ENCODE results near the gene FAM228B. TPM values are rescaled to one million over a fixed set of nuclear protein-coding genes. Genes with fewer than 3 reads are reported as not detected.

Gene FAM228B
- total RNA-seq, 2 experiments from 2014 or later = 3.8 to 9.6 TPM

DNA sequence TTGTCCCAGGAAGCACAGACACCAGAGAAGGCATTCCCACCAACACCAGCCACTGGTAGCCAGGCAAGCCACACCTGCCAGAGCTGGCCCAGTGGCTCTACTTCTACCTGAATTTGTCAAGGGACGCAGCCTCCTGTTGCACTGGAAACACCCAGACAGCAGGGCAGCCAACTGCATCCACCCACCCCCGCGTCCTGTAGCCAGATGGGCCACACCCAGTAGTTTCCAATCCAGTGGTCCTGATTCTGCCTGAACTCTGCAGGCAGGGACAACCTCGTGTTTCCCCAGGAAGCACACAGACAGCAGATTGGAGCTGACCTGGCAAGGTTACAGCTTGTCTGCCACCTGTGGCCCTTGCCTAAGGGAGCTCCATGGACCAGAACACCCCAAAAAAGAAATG is 18.4 kb upstream of the FAM228B start:
- H3K9me3 ChIP-seq (ENCODE audit: low read length) = no peaks in the 10 kb centered on the region
- intact Hi-C loops (cut with micrococcal nuclease; ENCODE audit: unreplicated experiment) = no loop called here
- H3K4me2 ChIP-seq (ENCODE audit: low read length) = no peak overlapping the region
- DNase-seq (ENCODE audit: low spot score) = no peak
- H3K36me3 ChIP-seq (ENCODE audit: insufficient read depth, low read length) = no peaks in the 10 kb centered on the region
- H2AFZ ChIP-seq (ENCODE audit: low read length) = no peak overlapping the region
- no peak for TF ChIP-seq EZH2phosphoT487 (IDR thresholded peaks at IDR 0.05; ENCODE audit: borderline replicate concordance, low read depth, low read length)
- TF ChIP-seq, protein P1, sequence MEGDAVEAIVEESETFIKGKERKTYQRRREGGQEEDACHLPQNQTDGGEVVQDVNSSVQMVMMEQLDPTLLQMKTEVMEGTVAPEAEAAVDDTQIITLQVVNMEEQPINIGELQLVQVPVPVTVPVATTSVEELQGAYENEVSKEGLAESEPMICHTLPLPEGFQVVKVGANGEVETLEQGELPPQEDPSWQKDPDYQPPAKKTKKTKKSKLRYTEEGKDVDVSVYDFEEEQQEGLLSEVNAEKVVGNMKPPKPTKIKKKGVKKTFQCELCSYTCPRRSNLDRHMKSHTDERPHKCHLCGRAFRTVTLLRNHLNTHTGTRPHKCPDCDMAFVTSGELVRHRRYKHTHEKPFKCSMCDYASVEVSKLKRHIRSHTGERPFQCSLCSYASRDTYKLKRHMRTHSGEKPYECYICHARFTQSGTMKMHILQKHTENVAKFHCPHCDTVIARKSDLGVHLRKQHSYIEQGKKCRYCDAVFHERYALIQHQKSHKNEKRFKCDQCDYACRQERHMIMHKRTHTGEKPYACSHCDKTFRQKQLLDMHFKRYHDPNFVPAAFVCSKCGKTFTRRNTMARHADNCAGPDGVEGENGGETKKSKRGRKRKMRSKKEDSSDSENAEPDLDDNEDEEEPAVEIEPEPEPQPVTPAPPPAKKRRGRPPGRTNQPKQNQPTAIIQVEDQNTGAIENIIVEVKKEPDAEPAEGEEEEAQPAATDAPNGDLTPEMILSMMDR (conservative IDR thresholded peaks at IDR 0.05; ENCODE audit: low read length) = no peak
- no peak overlapping the region for H3K4me3 ChIP-seq (ENCODE audit: low read depth, low read length, poor library complexity, severe bottlenecking)
- ChIA-PET CTCF (ENCODE audit: unreplicated experiment) (interaction anchor here (0.6 kb wide), 2 partner anchors 13 to 86 kb away, joined by 6 read pairs; no protein-coding TSS in a partner anchor), POLR2A (no interaction called here)
- H3K4me1 ChIP-seq (ENCODE audit: insufficient read depth, low read length, poor library complexity, severe bottlenecking) = no peaks in the 10 kb centered on the region
- H4K20me1 ChIP-seq (ENCODE audit: insufficient read depth, low read length) = no peaks in the 10 kb centered on the region
- H3K9me2 ChIP-seq (ENCODE audit: insufficient read depth, low read length) = no peaks in the 10 kb centered on the region
- H3K27ac ChIP-seq (ENCODE audit: low read depth, low read length, poor library complexity, severe bottlenecking) = no peak overlapping the region
- no TSS peak for BruUV-seq (replicated peaks)
- no peaks in the 10 kb centered on the region for H3K79me2 ChIP-seq (ENCODE audit: insufficient read depth, low read depth, low read length)

GRCh38 chr2:24105816-24106215 is 17.5 kb upstream of the FAM228B start:
- POLR2A ChIA-PET = interaction anchor here (0.6 kb wide), 1 partner anchor 1459 kb away, joined by 3 read pairs; no protein-coding TSS in a partner anchor
- intact Hi-C loops (cut with micrococcal nuclease; ENCODE audit: unreplicated experiment) = no loop called here
- no peak overlapping the region for H3K4me2 ChIP-seq (ENCODE audit: low read length)
- TF ChIP-seq, protein P1 (conservative IDR thresholded peaks at IDR 0.05; ENCODE audit: low read length) = no peak
- no peak for TF ChIP-seq EZH2phosphoT487 (IDR thresholded peaks at IDR 0.05; ENCODE audit: borderline replicate concordance, low read depth, low read length)
- no TSS peak for BruUV-seq (replicated peaks)
- H3K4me1 ChIP-seq (ENCODE audit: insufficient read depth, low read length, poor library complexity, severe bottlenecking) = no peaks in the 10 kb centered on the region
- CTCF ChIA-PET (ENCODE audit: unreplicated experiment) = no interaction called here
- H3K27ac ChIP-seq (ENCODE audit: low read depth, low read length, poor library complexity, severe bottlenecking) = no peak overlapping the region
- H3K4me3 ChIP-seq (ENCODE audit: low read depth, low read length, poor library complexity, severe bottlenecking) = no peak overlapping the region
- no peaks in the 10 kb centered on the region for H3K79me2 ChIP-seq (ENCODE audit: insufficient read depth, low read depth, low read length)
- no peaks in the 10 kb centered on the region for H3K36me3 ChIP-seq (ENCODE audit: insufficient read depth, low read length)
- no peak overlapping the region for H2AFZ ChIP-seq (ENCODE audit: low read length)
- no peak for DNase-seq (ENCODE audit: low spot score)
- H3K9me3 ChIP-seq (ENCODE audit: low read length) = no peaks in the 10 kb centered on the region
- no peaks in the 10 kb centered on the region for H3K9me2 ChIP-seq (ENCODE audit: insufficient read depth, low read length)
- H4K20me1 ChIP-seq (ENCODE audit: insufficient read depth, low read length) = no peaks in the 10 kb centered on the region

DNA sequence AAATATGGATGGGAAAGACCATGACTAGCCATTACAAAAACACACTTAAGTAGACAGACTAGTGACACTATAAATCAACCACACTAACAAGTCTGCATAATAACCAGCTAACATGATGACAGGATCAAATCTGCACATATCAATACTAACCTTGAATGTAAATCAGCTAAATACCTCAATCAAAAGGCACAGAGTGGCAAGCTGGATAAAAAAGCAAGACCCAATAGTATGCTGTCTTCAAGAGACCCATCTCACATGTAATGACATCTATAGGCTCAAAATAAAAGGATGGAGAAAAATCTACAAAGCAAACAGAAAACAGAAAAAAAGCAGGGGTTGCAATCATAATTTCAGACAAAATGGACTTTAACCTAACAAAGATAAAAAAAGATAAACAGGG is 16.5 kb upstream of the FAM228B start:
- H4K20me1 ChIP-seq (ENCODE audit: insufficient read depth, low read length) = no peaks in the 10 kb centered on the region
- H3K4me3 ChIP-seq (ENCODE audit: low read depth, low read length, poor library complexity, severe bottlenecking) = no peak overlapping the region
- H3K9me2 ChIP-seq (ENCODE audit: insufficient read depth, low read length) = no peaks in the 10 kb centered on the region
- H3K9me3 ChIP-seq (ENCODE audit: low read length) = no peaks in the 10 kb centered on the region
- CTCF ChIA-PET (ENCODE audit: unreplicated experiment) = no interaction called here
- POLR2A ChIA-PET = interaction anchor here (0.6 to 0.9 kb wide), 2 partner anchors 70 to 768 kb away, joined by 4 to 6 read pairs; no protein-coding TSS in a partner anchor
- H3K79me2 ChIP-seq (ENCODE audit: insufficient read depth, low read depth, low read length) = no peaks in the 10 kb centered on the region
- H3K4me1 ChIP-seq (ENCODE audit: insufficient read depth, low read length, poor library complexity, severe bottlenecking) = no peaks in the 10 kb centered on the region
- no peak overlapping the region for H3K27ac ChIP-seq (ENCODE audit: low read depth, low read length, poor library complexity, severe bottlenecking)
- no peak overlapping the region for H3K4me2 ChIP-seq (ENCODE audit: low read length)
- no peak for DNase-seq (ENCODE audit: low spot score)
- BruUV-seq (replicated peaks) = no TSS peak
- intact Hi-C loops (cut with micrococcal nuclease; ENCODE audit: unreplicated experiment) = no loop called here
- no peaks in the 10 kb centered on the region for H3K36me3 ChIP-seq (ENCODE audit: insufficient read depth, low read length)
- no peak overlapping the region for H2AFZ ChIP-seq (ENCODE audit: low read length)
- TF ChIP-seq EZH2phosphoT487 (IDR thresholded peaks at IDR 0.05; ENCODE audit: borderline replicate concordance, low read depth, low read length) = no peak
- TF ChIP-seq, protein P1 (conservative IDR thresholded peaks at IDR 0.05; ENCODE audit: low read length) = no peak

All from OCI-LY7 (cell line).